Neural progenitor cell (in vitro differentiated cells): Measurements from ENCODE around the gene STRADA. TPM values are rescaled to one million over a fixed set of nuclear protein-coding genes. Genes with fewer than 3 reads are reported as not detected.
A peak's percentile ranks its signal among the peaks of the same experiment; 100 is the strongest.

Experiments used
- DNase-seq: peaks from one replicate; pipeline ENCODE4 v3.0.0-alpha.2; 2016; ENCODE audit warnings: low spot score
- H2AFZ ChIP-seq: fragments of 200-600 bp; sonication (generic); replicated peaks from 2 replicates; pipeline ENCODE4 v1.6.1; 2016; ENCODE audit warnings: antibody characterized with exemption
- H3F3A ChIP-seq: fragments of 200-600 bp; sonication (generic); 2 replicates; pipeline ENCODE4 v1.6.1; 2016; ENCODE audit warnings: antibody characterized with exemption, low read depth
- H3K27ac ChIP-seq: fragments of 200-600 bp; sonication (generic); 2 replicates; pipeline ENCODE4 v1.5.1; 2016; ENCODE audit warnings: mild to moderate bottlenecking
- H3K27me3 ChIP-seq: fragments of 200-600 bp; sonication (generic); 2 replicates; pipeline ENCODE4 v1.6.1; 2016; ENCODE audit warnings: mild to moderate bottlenecking, moderate library complexity
- H3K36me3 ChIP-seq: fragments of 200-600 bp; sonication (generic); 2 replicates; pipeline ENCODE4 v1.5.1; 2016
- H3K4me1 ChIP-seq: fragments of 200-600 bp; sonication (generic); 2 replicates; pipeline ENCODE4 v1.6.1; 2016; ENCODE audit warnings: mixed run types
- H3K4me2 ChIP-seq: fragments of 200-600 bp; sonication (generic); 2 replicates; pipeline ENCODE4 v1.6.1; 2016
- H3K4me3 ChIP-seq: fragments of 200-600 bp; sonication (generic); 2 replicates; pipeline ENCODE4 v1.5.1; 2016
- H3K79me2 ChIP-seq: fragments of 200-600 bp; sonication (generic); 2 replicates; pipeline ENCODE4 v1.6.1; 2016; ENCODE audit warnings: low read depth
- H3K9ac ChIP-seq: fragments of 200-600 bp; sonication (generic); 2 replicates; pipeline ENCODE4 v1.6.1; 2016
- H3K9me3 ChIP-seq: fragments of 200-600 bp; sonication (generic); 2 replicates; pipeline ENCODE4 v1.5.1; 2016; ENCODE audit warnings: low read depth
- H4K20me1 ChIP-seq: fragments of 200-600 bp; sonication (generic); 2 replicates; pipeline ENCODE4 v1.6.1; 2016; ENCODE audit warnings: low read depth
- H3K27ac Mint-ChIP-seq: 3 replicates; pipeline ENCODE4 v1.8.0; 2021; ENCODE audit warnings: mixed read lengths
- H3K27me3 Mint-ChIP-seq: 2 replicates; pipeline ENCODE4 v1.8.0; 2022; ENCODE audit warnings: low read depth, mild to moderate bottlenecking, inconsistent platforms, moderate library complexity, mixed read lengths; ENCODE audit not compliant: insufficient read depth
- H3K36me3 Mint-ChIP-seq: 3 replicates; pipeline ENCODE4 v1.8.0; 2021; ENCODE audit warnings: mixed read lengths
- H3K4me1 Mint-ChIP-seq: 3 replicates; pipeline ENCODE4 v1.8.0; 2021; ENCODE audit warnings: mixed read lengths
- H3K4me3 Mint-ChIP-seq: 3 replicates; pipeline ENCODE4 v1.8.0; 2021; ENCODE audit warnings: mild to moderate bottlenecking, moderate library complexity, mixed read lengths
- H3K9me3 Mint-ChIP-seq: 3 replicates; pipeline ENCODE4 v1.8.0; 2020; ENCODE audit warnings: mixed read lengths
- CTCF ChIP-seq: fragments of 200-600 bp; sonication (generic); IDR thresholded peaks from 2 replicates; pipeline ENCODE4 v1.5.1; 2017; ENCODE audit warnings: antibody characterized with exemption, mild to moderate bottlenecking
- EZH2 ChIP-seq: fragments of 200-600 bp; sonication (generic); IDR thresholded peaks from 2 replicates; pipeline ENCODE4 v1.6.1; 2017; ENCODE audit warnings: antibody characterized with exemption, mild to moderate bottlenecking, moderate library complexity
- EZH2phosphoT487 ChIP-seq: fragments of 200-600 bp; sonication (generic); IDR thresholded peaks from 2 replicates; pipeline ENCODE4 v1.6.1; 2017; ENCODE audit warnings: antibody characterized with exemption
- total RNA-seq: library from RNA; depleted of rRNA; stranded (reverse); fragments of >200 nt; gene quantifications from 2 replicates; pipeline ENCODE4 v1.2.3, GENCODE V29; 2015; ENCODE audit warnings: low replicate concordance

Gene STRADA
- total RNA-seq, 1 donor from 2014 or later, result 69.6 TPM

GRCh38 chr17:63780928-63781327 lies 39.3 kb upstream of the STRADA start:
- H3K4me3 ChIP-seq, result no peak overlapping the region
- H2AFZ ChIP-seq, result no peak overlapping the region
- H3K4me1 Mint-ChIP-seq, result peaks cover 4% of the 10 kb centered on the region
- H3K79me2 ChIP-seq, result peaks cover 100% of the 10 kb centered on the region
- peaks cover 5% of the 10 kb centered on the region for H3K36me3 ChIP-seq
- no peaks in the 10 kb centered on the region for H3K9me3 Mint-ChIP-seq
- no peak overlapping the region for H3K4me3 Mint-ChIP-seq
- peaks cover 15% of the 10 kb centered on the region for H3K36me3 Mint-ChIP-seq
- H3K27ac ChIP-seq, result no peak overlapping the region
- H3K9ac ChIP-seq, result peak overlapping the region; percentile 8
- H4K20me1 ChIP-seq, result peaks cover 99% of the 10 kb centered on the region
- H3K27me3 ChIP-seq, result no peaks in the 10 kb centered on the region
- H3K4me2 ChIP-seq, result no peak overlapping the region
- H3K27ac Mint-ChIP-seq, result no peak overlapping the region
- H3F3A ChIP-seq, result peaks cover 4% of the 10 kb centered on the region
- no peaks in the 10 kb centered on the region for H3K27me3 Mint-ChIP-seq
- DNase-seq, result no peak
- peaks cover 4% of the 10 kb centered on the region for H3K4me1 ChIP-seq
- TF ChIP-seq EZH2, result no peak
- no peak for TF ChIP-seq EZH2phosphoT487
- TF ChIP-seq CTCF, result no peak
- H3K9me3 ChIP-seq, result no peaks in the 10 kb centered on the region

DNA sequence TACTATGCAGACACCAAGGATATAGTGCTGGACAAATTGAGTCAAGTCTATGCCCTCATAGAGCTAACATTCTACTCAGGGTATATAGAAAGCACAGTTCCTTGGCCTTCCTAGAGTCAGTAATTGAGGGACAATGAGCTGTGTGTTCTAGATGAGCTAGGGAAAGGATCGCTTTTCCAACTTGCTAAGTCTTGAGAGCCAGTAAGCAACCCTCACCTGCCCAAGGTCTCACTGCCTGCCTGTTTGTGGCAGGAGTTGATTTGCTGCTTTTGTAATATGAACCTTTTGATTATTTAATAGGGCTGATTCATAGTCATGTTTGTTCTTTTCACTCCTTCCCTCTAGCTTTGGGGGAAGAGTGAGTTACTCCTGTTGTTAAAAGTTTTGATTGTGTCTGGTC lies 38.9 kb upstream of the STRADA start:
- Histone ChIP-seq H3K27me3 (no peaks in the 10 kb centered on the region), H2AFZ (no peak overlapping the region), H3K4me3 (no peak overlapping the region), H3K9me3 (no peaks in the 10 kb centered on the region), H3K79me2 (peaks cover 100% of the 10 kb centered on the region), H3K4me1 (peaks cover 8% of the 10 kb centered on the region), H3F3A (peaks cover 4% of the 10 kb centered on the region), H3K9ac (peak overlapping the region; percentile 8), H3K4me2 (no peak overlapping the region), H4K20me1 (peaks cover 99% of the 10 kb centered on the region), H3K36me3 (peaks cover 5% of the 10 kb centered on the region), H3K27ac (no peak overlapping the region)
- H3K4me1 Mint-ChIP-seq, result peaks cover 7% of the 10 kb centered on the region
- H3K36me3 Mint-ChIP-seq, result peaks cover 15% of the 10 kb centered on the region
- TF ChIP-seq EZH2phosphoT487 (no peak), EZH2 (no peak), CTCF (no peak)
- H3K27ac Mint-ChIP-seq, result no peak overlapping the region
- DNase-seq, result no peak
- no peaks in the 10 kb centered on the region for H3K9me3 Mint-ChIP-seq
- no peaks in the 10 kb centered on the region for H3K27me3 Mint-ChIP-seq
- no peak overlapping the region for H3K4me3 Mint-ChIP-seq

DNA sequence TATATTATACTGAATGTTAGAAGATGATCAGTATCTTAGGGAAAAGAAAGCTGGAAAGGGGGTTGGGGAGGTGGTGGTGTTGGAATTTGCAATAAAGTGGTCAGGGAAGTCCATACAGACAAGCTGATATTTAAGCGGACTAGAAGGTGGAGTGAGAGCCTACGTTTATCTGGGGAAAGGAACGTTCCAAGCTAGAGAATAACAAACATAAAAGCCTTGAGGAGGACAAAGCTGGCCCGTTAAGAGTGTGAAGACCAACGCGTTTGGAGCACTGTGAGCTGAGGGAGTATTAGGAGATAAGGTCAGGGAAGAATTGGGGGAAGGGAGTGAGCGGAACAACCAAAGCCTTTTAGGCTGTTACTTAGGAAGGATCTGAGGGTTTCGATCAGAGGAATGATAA lies 33.8 kb upstream of the STRADA start:
- H3K4me1 Mint-ChIP-seq, result peaks cover 22% of the 10 kb centered on the region
- no peaks in the 10 kb centered on the region for H3K27me3 Mint-ChIP-seq
- peak overlapping the region; percentile 84 for H3K4me2 ChIP-seq
- peaks cover 5% of the 10 kb centered on the region for H3K36me3 ChIP-seq
- H3K4me3 ChIP-seq, result peak overlapping the region; percentile 73
- H4K20me1 ChIP-seq, result peaks cover 73% of the 10 kb centered on the region
- TF ChIP-seq EZH2 (no peak), CTCF (no peak), EZH2phosphoT487 (no peak)
- no peak overlapping the region for H3K27ac ChIP-seq
- peaks cover 10% of the 10 kb centered on the region for H3K36me3 Mint-ChIP-seq
- H3K27ac Mint-ChIP-seq, result peak overlapping the region; percentile 81
- H3K79me2 ChIP-seq, result peaks cover 93% of the 10 kb centered on the region
- peak overlapping the region; percentile 99 for H3K4me3 Mint-ChIP-seq
- H3K9me3 Mint-ChIP-seq, result no peaks in the 10 kb centered on the region
- peaks cover 8% of the 10 kb centered on the region for H3K4me1 ChIP-seq
- H3F3A ChIP-seq, result peaks cover 23% of the 10 kb centered on the region
- peak; percentile 10 for DNase-seq
- H3K9me3 ChIP-seq, result no peaks in the 10 kb centered on the region
- H3K9ac ChIP-seq, result peak overlapping the region; percentile 97
- H3K27me3 ChIP-seq, result no peaks in the 10 kb centered on the region
- no peak overlapping the region for H2AFZ ChIP-seq
